GM21526 (cell line): ENCODE measurements around the gene CDC14A.
"Not testable (repeated sequence)": the region's sequence is repeated elsewhere in the genome, so short reads cannot be mapped to it uniquely, and the experiment has no call there.

ENCODE experiments used
- ATAC-seq: cut with Tn5 transposase; IDR thresholded peaks from one replicate; pipeline ENCODE4 v1.9.1; 2021; ENCODE audit warnings: moderate library complexity; ENCODE audit not compliant: unreplicated experiment, low FRiP score

Gene CDC14A

GRCh38 chr1:100360790-100361510 is 8.6 kb downstream of the CDC14A start:
- no peak for ATAC-seq

- ATAC-seq: no peak
Measured at GRCh38 chr1:100361511-100362089, 9.3 kb downstream of the CDC14A start.

- no peak for ATAC-seq
Measured at GRCh38 chr1:100362821-100363466, 10.6 kb downstream of the CDC14A start.

- no peak for ATAC-seq
Measured at GRCh38 chr1:100363831-100364230, 11.5 kb downstream of the CDC14A start.

GRCh38 chr1:100364697-100365096 is 12.4 kb downstream of the CDC14A start:
- ATAC-seq: peak; percentile 60

GRCh38 chr1:100366209-100366525 is 13.9 kb downstream of the CDC14A start:
- ATAC-seq: no peak

DNA sequence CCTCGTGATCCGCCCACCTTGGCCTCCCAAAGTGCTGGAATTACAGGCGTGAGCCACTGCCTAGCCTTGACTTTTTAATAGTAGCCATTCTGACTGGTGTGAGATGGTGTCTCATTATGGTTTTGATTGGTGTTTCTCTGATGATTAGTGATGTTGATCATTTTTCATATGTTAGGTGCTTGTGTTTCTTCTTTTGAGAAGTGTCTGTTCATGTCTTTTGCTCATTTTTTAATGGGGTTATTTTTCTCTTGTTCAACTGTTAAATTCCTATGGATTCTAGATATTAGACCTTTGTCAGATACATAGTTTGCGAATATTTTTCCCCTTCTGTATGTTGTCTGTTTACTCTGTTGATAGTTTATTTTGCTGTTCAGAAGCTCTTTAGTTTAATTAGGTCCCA is 17.0 kb downstream of the CDC14A start:
- ATAC-seq: not testable (repeated sequence)

DNA sequence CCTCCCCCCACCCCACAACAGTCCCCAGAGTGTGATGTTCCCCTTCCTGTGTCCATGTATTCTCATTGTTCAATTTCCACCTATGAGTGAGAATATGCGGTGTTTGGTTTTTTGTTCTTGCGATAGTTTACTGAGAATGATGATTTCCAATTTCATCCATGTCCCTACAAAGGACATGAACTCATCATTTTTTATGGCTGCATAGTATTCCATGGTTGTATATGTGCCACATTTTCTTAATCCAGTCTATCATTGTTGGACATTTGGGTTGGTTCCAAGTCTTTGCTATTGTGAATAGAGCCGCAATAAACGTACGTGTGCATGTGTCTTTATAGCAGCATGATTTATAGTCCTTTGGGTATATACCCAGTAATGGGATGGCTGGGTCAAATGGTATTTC is 21.6 kb downstream of the CDC14A start:
- not testable (repeated sequence) for ATAC-seq

GRCh38 chr1:100376890-100377289 is 24.6 kb downstream of the CDC14A start:
- ATAC-seq: not testable (repeated sequence)

DNA sequence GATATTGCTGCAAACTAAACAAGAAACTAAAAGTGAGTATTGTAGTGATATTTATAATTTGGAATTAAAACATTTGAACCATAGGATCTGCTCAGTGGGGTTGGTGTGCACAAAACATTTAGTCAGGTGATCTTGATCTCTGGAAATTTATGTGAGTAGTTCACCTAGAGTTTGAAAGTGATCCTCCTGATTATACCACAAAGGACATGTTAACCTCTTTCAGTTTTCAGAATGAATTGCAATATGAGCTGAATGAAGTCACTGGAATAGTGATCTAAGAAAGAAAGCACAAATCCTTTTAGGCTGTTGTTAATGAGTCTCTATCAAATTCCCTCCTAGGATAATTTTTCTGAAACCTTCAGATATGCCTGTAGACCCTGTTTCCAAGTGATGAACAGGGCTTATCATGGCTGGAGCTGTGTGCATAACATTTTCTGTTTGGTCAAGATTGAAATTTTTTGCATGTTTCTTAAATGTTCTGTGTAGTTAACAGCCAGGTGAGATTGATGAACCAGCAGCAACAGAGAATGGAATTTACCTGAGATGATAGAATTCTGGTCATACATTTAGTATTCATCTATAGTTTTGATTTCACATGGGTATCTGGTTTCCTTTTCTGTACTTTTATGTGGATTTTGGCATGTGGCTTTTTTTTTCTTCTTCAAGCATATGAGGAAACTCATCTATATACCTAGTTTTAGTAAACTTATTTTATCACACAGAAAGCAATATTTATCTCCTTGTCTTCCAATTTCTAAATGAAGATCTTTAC is 25.5 kb downstream of the CDC14A start:
- peak; percentile 95 for ATAC-seq

DNA sequence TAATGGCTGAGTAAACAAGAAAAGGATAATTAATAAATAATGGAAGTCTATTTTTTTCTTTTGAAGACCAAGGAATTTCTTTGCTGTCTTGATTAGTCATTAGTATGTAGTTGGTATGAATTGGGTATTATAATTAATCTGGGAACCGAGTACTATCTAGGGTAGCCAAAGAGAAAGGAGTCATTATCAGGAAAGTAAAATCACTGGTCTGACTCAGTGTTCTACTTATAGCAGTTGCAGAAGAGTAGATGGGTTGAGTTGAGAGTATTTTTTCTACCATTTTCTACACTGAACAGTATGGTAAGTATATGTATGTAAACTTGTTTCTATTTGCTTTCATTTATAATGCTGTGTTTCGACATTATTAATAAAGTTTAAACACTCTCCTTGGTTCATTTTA is 26.6 kb downstream of the CDC14A start:
- no peak for ATAC-seq

- ATAC-seq: no peak
Measured at GRCh38 chr1:100380635-100381034, 28.3 kb downstream of the CDC14A start.

GRCh38 chr1:100382657-100383056 is 30.4 kb downstream of the CDC14A start:
- no peak for ATAC-seq

GRCh38 chr1:100383743-100384405 is 31.6 kb downstream of the CDC14A start:
- no peak for ATAC-seq

GRCh38 chr1:100387209-100387608 is 34.9 kb downstream of the CDC14A start:
- ATAC-seq: no peak

- ATAC-seq: no peak
Measured at GRCh38 chr1:100387657-100388350, 35.5 kb downstream of the CDC14A start.

GRCh38 chr1:100390531-100390930 is 38.2 kb downstream of the CDC14A start:
- ATAC-seq: no peak

- no peak for ATAC-seq
Measured at GRCh38 chr1:100391675-100392074, 39.4 kb downstream of the CDC14A start.

DNA sequence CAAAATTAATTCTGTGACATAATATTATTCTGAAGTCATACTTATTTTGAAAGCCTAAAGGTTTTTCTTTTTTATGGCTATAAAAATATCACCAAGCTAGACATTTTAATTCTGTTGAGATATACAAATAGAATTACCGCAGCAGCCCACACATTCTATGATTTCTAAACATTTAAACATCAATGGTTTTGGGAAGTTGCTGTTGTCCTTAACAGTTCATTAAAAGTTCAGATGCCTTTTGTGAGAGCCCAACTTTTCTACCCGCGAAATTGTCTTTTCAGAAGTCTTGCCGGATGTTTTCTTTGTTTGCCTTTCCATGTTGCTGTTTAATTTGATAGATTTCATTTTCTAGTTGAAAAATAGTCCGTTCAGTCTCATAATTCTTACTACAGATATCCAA is 40.5 kb downstream of the CDC14A start:
- no peak for ATAC-seq

- ATAC-seq: no peak
Measured at GRCh38 chr1:100394285-100394684, 42.0 kb downstream of the CDC14A start.
